Lung (tissue), 12 donors: ENCODE measurements around the gene PEX13. TPM values are rescaled to one million over a fixed set of nuclear protein-coding genes. Genes with fewer than 3 reads are reported as not detected.
"Not testable (repeated sequence)": the region's sequence is repeated elsewhere in the genome, so short reads cannot be mapped to it uniquely, and the experiment has no call there.

Source experiments
- ATAC-seq: fragments of 200-7000 bp; cut with Tn5 transposase; one replicate; pipeline ENCODE4 v1.9.1; 2020; ENCODE audit warnings: moderate number of reproducible peaks; ENCODE audit not compliant: insufficient read depth, low FRiP score
- DNase-seq, 3 donors: peaks; one replicate each; pipeline ENCODE4 v3.0.0-alpha.2; 2013 to 2017
- H3K27ac ChIP-seq, 2 donors: one replicate each; pipeline ENCODE4 v1.5.1; 2013; ENCODE audit warnings: mild to moderate bottlenecking in 2 of 2, moderate library complexity in 2 of 2, control low read depth in 1 of 2, inconsistent platforms in 1 of 2, low read depth in 1 of 2, low read length in 1 of 2
- H3K27me3 ChIP-seq, 3 donors: one replicate each; pipeline ENCODE4 v1.5.1; 2013; ENCODE audit warnings: low read length in 2 of 3; ENCODE audit not compliant: control insufficient read depth in 3 of 3, insufficient read depth in 3 of 3
- H3K36me3 ChIP-seq, 4 donors: one replicate each; pipeline ENCODE4 v1.5.1; 2013; ENCODE audit warnings: low read length in 4 of 4, mild to moderate bottlenecking in 1 of 4, moderate library complexity in 1 of 4; ENCODE audit not compliant: control insufficient read depth in 4 of 4, insufficient read depth in 4 of 4
- H3K4me1 ChIP-seq, 5 donors: one replicate each; pipeline ENCODE4 v1.5.1; 2013; ENCODE audit warnings: low read length in 5 of 5, mild to moderate bottlenecking in 2 of 5, moderate library complexity in 1 of 5; ENCODE audit not compliant: control insufficient read depth in 5 of 5, insufficient read depth in 5 of 5
- H3K4me3 ChIP-seq: one replicate; pipeline ENCODE4 v1.5.1; 2013; ENCODE audit warnings: mild to moderate bottlenecking, control low read depth, moderate library complexity
- H3K9ac ChIP-seq, 2 donors: one replicate each; pipeline ENCODE4 v1.5.1; 2013; ENCODE audit warnings: low read length in 2 of 2, control low read depth in 1 of 2; ENCODE audit not compliant: insufficient read depth in 1 of 2
- H3K9me3 ChIP-seq, 4 donors: one replicate each; pipeline ENCODE4 v1.5.1; 2013; ENCODE audit warnings: low read length in 3 of 4, mild to moderate bottlenecking in 1 of 4, moderate library complexity in 1 of 4; ENCODE audit not compliant: control insufficient read depth in 4 of 4, insufficient read depth in 3 of 4
- CTCF ChIP-seq: IDR thresholded peaks from 2 replicates; pipeline ENCODE4 v1.5.1; 2012; ENCODE audit warnings: mild to moderate bottlenecking; ENCODE audit errors: control extremely low read depth, extremely low read depth
- WGBS, 2 donors: extraction: QIAGEN DNeasy Blood & Tissue Kit; methylation state at CpG; one replicate each; pipeline ENCODE4 v1.1.7; 2013; 5-methylcytosine and 5-hydroxymethylcytosine counted together
- polyA plus RNA-seq, 2 donors: library from polyadenylated mRNA; stranded (reverse); fragments of 200-250 nt; gene quantifications; one replicate each; pipeline ENCODE4 v1.2.1, GENCODE V29; 2013
- total RNA-seq, 2 donors: library from RNA; depleted of rRNA in 1 of 2; stranded (reverse); fragments of >200 nt in 1 of 2; gene quantifications; one replicate each; pipeline ENCODE4 v1.2.1, GENCODE V29; 2014 to 2021
- donor health status: control.
- donor health status: control.
- donor health status: Bipolar disorder and iron deficiency.
- donor health status: healthy.
- donor health status: DM: yes; HTN: yes; CAD: no.

Gene PEX13
- total and polyA plus RNA-seq, 4 donors: 11.1 to 45.1 (median 17.3) TPM

GRCh38 chr2:60977562-60977895 lies 40.0 kb upstream of the PEX13 start:
- DNase-seq (no peak), ATAC-seq (no peak)
- H3K36me3 ChIP-seq: peaks cover 0 to 5% (median 0%) of the 10 kb centered on the region in 4 donors
- no peaks in the 10 kb centered on the region for H3K9me3 ChIP-seq
- no peak overlapping the region for H3K9ac ChIP-seq
- peaks cover 0 to 4% (median 0%) of the 10 kb centered on the region in 5 donors for H3K4me1 ChIP-seq
- no peak overlapping the region for H3K4me3 ChIP-seq
- 87 to 93% methylated on average over 1 of the region's 1 CpG for WGBS, 2 donors
- no peak overlapping the region for H3K27ac ChIP-seq
- no peak for TF ChIP-seq CTCF
- no peaks in the 10 kb centered on the region for H3K27me3 ChIP-seq

- no peak overlapping the region for H3K9ac ChIP-seq
- H3K27ac ChIP-seq: no peak overlapping the region
- H3K9me3 ChIP-seq: no peaks in the 10 kb centered on the region
- TF ChIP-seq CTCF: no peak
- 36 to 78% methylated on average over 4 of the region's 4 CpGs for WGBS, 2 donors
- ATAC-seq (no peak), DNase-seq (no peak)
- H3K4me3 ChIP-seq: no peak overlapping the region
- no peaks in the 10 kb centered on the region for H3K27me3 ChIP-seq
- peaks cover 0 to 2% (median 0%) of the 10 kb centered on the region in 4 donors for H3K36me3 ChIP-seq
- peaks cover 0 to 4% (median 0%) of the 10 kb centered on the region in 5 donors for H3K4me1 ChIP-seq
These were observed 38.3 kb upstream of the PEX13 start for GRCh38 chr2:60979231-60979630.

- TF ChIP-seq CTCF: no peak
- Histone ChIP-seq H3K9ac (no peak overlapping the region), H3K27ac (no peak overlapping the region), H3K27me3 (no peaks in the 10 kb centered on the region), H3K4me3 (no peak overlapping the region), H3K4me1 (peaks cover 0 to 4% (median 0%) of the 10 kb centered on the region in 5 donors), H3K36me3 (no peaks in the 10 kb centered on the region), H3K9me3 (no peaks in the 10 kb centered on the region)
- no peak for DNase-seq
- ATAC-seq: no peak
- 84 to 85% methylated on average over 3 of the region's 3 CpGs for WGBS, 2 donors
These were observed 37.3 kb upstream of the PEX13 start for GRCh38 chr2:60980071-60980815.

GRCh38 chr2:60982066-60982465 lies 35.5 kb upstream of the PEX13 start:
- H3K27me3 ChIP-seq, H3K4me1 ChIP-seq, H3K4me3 ChIP-seq, H3K27ac ChIP-seq, DNase-seq, ATAC-seq, H3K36me3 ChIP-seq, H3K9ac ChIP-seq, H3K9me3 ChIP-seq: not testable (repeated sequence)
- 96 to 98% methylated on average over 3 of the region's 3 CpGs for WGBS, 2 donors
